Dendritic cell treated with granulocyte-macrophage colony-stimulating factor and Interleukin-4, amounts not matched to agents 40 ng/mL and 50 ng/mL, for 4 days (primary cell): Measurements from ENCODE around the gene SLC26A6.

Source experiments
- H3K27ac Mint-ChIP-seq: one replicate; pipeline ENCODE4 v1.8.0; 2022; ENCODE audit warnings: mild to moderate bottlenecking, mixed read lengths
- H3K27me3 Mint-ChIP-seq: one replicate; pipeline ENCODE4 v1.8.0; 2022; ENCODE audit warnings: mild to moderate bottlenecking, mixed read lengths
- H3K36me3 Mint-ChIP-seq: one replicate; pipeline ENCODE4 v1.8.0; 2022; ENCODE audit warnings: low read depth, mixed read lengths
- H3K4me1 Mint-ChIP-seq: one replicate; pipeline ENCODE4 v1.8.0; 2022; ENCODE audit warnings: low read depth, mixed read lengths
- H3K4me3 Mint-ChIP-seq: one replicate; pipeline ENCODE4 v1.8.0; 2022; ENCODE audit warnings: mild to moderate bottlenecking, moderate library complexity, mixed read lengths
- H3K9me3 Mint-ChIP-seq: one replicate; pipeline ENCODE4 v1.8.0; 2022; ENCODE audit warnings: mixed read lengths
- intact Hi-C: fragments of 100-400 bp; cut with micrococcal nuclease; formaldehyde crosslinking; loops from one replicate; pipeline ENCODE4 v1.15.0; 2022

The SLC26A6 gene, protein sequence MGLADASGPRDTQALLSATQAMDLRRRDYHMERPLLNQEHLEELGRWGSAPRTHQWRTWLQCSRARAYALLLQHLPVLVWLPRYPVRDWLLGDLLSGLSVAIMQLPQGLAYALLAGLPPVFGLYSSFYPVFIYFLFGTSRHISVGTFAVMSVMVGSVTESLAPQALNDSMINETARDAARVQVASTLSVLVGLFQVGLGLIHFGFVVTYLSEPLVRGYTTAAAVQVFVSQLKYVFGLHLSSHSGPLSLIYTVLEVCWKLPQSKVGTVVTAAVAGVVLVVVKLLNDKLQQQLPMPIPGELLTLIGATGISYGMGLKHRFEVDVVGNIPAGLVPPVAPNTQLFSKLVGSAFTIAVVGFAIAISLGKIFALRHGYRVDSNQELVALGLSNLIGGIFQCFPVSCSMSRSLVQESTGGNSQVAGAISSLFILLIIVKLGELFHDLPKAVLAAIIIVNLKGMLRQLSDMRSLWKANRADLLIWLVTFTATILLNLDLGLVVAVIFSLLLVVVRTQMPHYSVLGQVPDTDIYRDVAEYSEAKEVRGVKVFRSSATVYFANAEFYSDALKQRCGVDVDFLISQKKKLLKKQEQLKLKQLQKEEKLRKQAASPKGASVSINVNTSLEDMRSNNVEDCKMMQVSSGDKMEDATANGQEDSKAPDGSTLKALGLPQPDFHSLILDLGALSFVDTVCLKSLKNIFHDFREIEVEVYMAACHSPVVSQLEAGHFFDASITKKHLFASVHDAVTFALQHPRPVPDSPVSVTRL

DNA sequence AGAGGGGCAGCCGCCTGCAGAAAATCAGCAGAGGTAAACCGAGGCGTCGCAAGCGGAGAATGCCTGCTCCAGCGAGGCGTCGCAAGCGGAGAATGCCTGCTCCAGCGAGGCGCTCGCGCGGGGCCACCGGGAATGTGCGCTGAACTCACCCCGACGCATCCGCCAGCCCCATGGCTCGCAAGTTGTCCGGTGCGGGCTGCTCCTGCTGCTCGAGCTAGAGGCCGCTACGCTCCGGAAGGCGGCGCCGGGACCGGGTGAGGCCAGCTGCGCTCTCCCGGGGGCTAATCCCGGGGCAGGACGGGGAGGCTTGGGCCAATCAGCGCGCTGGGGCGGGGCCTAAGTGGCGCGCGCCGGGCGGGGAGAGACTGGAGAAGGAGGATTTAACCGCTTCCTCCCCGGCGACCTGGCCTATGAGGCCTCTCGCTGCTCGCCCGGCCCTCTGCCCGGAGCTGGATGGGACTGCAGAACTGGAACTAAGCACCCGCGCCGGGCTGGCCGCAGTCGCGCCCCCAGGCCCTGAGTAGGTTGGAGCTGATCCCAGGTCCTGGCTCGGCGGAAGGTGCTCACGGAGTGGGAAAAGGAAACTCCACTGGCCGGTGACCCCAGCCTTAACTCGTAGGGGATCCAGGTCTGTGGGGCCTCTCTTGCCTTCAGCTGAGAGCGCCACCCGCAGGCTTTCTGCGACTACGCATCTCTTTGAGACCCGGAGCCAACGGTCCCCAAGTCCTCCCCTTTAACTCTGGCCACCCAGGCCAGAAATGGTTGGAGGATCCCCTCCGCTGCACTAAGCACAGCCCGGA lies at the start of gene SLC26A6:
Gene SLC26A6 (minus strand): TSS at position 240 of the 800 bp plus-strand sequence. CDS start 68 bp downstream, at position 172.
- intact Hi-C loops, result loop anchor here (1.0 to 5.0 kb wide), 3 partner anchors 26 to 78 kb away; partner anchors contain the start of genes NCKIPSD, PFKFB4 and UQCRC1
- peak within 1 kb of the TSS; percentile 86 for H3K27ac Mint-ChIP-seq
- peaks cover 3% of the 10 kb centered on the region for H3K27me3 Mint-ChIP-seq
- peaks cover 39% of the 10 kb centered on the region for H3K36me3 Mint-ChIP-seq
- no peaks in the 10 kb centered on the region for H3K9me3 Mint-ChIP-seq
- peaks cover 40% of the 10 kb centered on the region for H3K4me1 Mint-ChIP-seq
- peak within 1 kb of the TSS; percentile 88 for H3K4me3 Mint-ChIP-seq

DNA sequence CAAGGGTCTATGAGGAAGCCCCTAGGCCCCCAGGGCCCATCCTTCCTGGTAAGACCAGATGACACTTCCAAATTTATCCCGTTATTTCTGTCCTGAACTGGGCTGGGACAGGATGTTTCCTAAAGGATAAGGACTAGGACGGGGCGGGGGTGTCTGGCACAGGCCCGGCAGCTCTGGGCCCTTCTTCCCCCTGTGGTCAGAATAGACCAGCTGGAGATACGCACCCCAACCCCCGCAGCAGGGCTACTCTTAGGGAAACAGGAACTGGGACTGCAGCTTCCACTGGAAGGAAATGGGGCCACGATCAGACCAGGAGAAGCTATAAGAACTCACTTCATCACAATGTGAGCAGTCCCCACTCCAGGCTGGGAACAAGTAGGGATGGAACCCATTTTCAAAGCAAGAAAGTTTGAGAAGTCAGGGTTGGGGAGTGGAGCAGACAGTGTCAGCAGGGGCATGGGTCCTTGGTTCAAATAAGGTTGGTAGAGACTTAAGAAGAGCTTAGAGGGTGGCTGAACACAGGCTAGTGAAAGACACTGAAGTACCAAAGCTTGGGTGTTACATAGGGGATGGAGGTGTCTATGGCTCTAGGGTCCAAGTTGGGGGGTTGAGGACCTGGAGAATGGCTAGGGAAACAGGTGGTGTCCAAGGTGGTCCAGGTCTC lies 49.4 kb upstream of the SLC26A6 start:
- intact Hi-C loops, result loop anchor here (1.0 to 10.0 kb wide), 3 partner anchors 49 to 220 kb away; partner anchors contain the start of genes SLC26A6 and UQCRC1

DNA sequence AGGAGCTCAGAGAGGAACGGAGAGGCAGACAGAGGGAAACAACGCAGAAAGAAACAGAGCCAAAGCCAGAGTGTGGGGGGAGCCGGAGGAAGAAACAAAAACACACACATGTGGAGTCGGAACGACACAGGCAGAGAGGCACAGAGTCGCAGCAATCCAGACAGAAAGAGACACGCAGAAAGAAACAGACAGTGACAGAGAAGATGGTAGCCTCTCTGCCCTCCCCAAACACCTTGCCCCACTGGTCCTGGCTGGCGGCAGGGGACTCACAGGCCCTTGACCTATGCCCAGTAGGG lies 48.7 kb upstream of the SLC26A6 start:
- Mint-ChIP-seq H3K4me3 (peak overlapping the region; percentile 87), H3K27me3 (peaks cover 1% of the 10 kb centered on the region), H3K9me3 (no peaks in the 10 kb centered on the region), H3K4me1 (peaks cover 53% of the 10 kb centered on the region), H3K27ac (peak overlapping the region; percentile 86), H3K36me3 (peaks cover 84% of the 10 kb centered on the region)
- intact Hi-C loops, result loop anchor here (2.0 to 10.0 kb wide), 2 partner anchors 75 to 219 kb away; partner anchors contain the start of gene UQCRC1

More for the DNA sequence above, 49.4 kb upstream of the SLC26A6 start:
- Mint-ChIP-seq H3K27me3 (peaks cover 1% of the 10 kb centered on the region), H3K27ac (peak overlapping the region; percentile 86), H3K4me3 (peak overlapping the region; percentile 87), H3K36me3 (peaks cover 84% of the 10 kb centered on the region), H3K9me3 (no peaks in the 10 kb centered on the region), H3K4me1 (peaks cover 50% of the 10 kb centered on the region)

DNA sequence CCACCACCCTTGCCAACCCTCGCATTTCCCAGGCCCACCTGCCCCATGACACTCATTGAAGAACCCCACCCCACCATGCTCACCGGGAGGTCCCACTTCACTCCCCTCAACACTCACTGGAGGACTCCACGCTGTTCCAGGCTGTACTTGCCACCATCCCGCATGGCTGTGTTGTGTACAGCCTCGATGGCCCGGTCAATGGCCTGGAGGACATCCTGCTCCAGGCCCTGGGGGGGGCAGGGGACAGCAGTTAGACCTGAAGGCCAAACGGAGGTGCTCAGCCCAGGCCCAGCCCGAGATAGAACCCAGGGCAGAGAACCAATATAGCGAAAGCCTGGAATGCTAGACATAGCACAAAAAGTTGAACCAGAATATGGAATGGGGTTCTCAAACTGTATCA lies 47.5 kb upstream of the SLC26A6 start:
- Mint-ChIP-seq H3K4me3 (no peak overlapping the region), H3K9me3 (no peaks in the 10 kb centered on the region), H3K27ac (no peak overlapping the region), H3K27me3 (peaks cover 1% of the 10 kb centered on the region), H3K4me1 (peaks cover 53% of the 10 kb centered on the region), H3K36me3 (peaks cover 84% of the 10 kb centered on the region)
- intact Hi-C loops, result loop anchor here (10.0 kb wide), 1 partner anchor 218 kb away; a partner anchor contains a TSS

DNA sequence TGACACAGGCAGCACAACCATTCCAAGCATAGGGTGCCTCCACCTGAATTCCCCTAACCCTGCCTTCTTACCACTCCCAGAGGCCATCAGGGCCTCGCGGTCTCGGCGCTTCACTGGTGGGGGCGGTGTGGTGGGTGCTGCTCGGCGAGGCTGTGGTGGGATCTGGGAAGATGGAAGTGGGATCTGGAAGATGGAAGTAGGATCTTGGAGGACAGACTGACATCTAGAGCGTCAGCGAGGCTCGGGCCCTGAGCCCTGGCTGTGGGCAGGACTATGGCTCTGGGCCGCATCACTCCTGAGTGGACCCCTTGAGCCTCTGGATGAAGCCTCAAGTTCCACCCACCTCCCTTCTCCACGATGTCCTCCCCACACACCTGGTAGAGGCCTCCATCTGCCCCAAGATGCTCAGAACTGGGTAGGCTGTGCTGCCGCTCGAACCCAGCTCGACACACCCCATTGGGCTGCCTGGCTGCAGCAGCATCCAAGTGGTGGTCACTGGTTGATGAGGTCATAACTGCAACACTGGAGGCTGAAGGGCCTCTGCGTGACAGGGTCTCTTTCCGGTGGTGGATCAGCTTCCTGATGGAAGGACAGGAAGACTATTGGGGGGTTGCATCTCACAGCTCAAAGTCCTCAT lies 46.8 kb upstream of the SLC26A6 start:
- intact Hi-C loops, result loop anchor here (10.0 kb wide), 1 partner anchor 217 kb away; a partner anchor contains a TSS
- Mint-ChIP-seq H3K4me3 (no peak overlapping the region), H3K9me3 (no peaks in the 10 kb centered on the region), H3K36me3 (peaks cover 84% of the 10 kb centered on the region), H3K4me1 (peaks cover 53% of the 10 kb centered on the region), H3K27me3 (no peaks in the 10 kb centered on the region), H3K27ac (no peak overlapping the region)

DNA sequence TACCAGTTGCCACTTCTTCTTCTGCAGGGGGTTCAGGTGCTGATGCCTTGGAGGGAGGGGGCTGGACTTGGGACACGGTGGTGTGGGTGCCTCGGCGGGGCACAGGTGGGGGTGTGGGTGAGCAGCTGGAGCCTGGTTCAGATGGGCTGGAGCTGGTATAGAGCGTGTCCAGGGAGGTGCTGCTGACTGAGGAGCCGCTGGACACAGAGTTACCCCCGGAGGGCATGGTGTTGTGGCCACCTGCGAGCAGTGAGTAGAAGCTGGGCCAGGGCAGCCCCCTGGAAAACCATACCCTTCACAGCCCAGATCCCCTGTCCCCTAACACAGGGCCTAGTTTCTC lies 46.2 kb upstream of the SLC26A6 start:
- Mint-ChIP-seq H3K36me3 (peaks cover 89% of the 10 kb centered on the region), H3K27ac (no peak overlapping the region), H3K4me3 (no peak overlapping the region), H3K27me3 (no peaks in the 10 kb centered on the region), H3K4me1 (peaks cover 51% of the 10 kb centered on the region), H3K9me3 (no peaks in the 10 kb centered on the region)
- intact Hi-C loops, result loop anchor here (10.0 kb wide), 1 partner anchor 217 kb away; a partner anchor contains a TSS

DNA sequence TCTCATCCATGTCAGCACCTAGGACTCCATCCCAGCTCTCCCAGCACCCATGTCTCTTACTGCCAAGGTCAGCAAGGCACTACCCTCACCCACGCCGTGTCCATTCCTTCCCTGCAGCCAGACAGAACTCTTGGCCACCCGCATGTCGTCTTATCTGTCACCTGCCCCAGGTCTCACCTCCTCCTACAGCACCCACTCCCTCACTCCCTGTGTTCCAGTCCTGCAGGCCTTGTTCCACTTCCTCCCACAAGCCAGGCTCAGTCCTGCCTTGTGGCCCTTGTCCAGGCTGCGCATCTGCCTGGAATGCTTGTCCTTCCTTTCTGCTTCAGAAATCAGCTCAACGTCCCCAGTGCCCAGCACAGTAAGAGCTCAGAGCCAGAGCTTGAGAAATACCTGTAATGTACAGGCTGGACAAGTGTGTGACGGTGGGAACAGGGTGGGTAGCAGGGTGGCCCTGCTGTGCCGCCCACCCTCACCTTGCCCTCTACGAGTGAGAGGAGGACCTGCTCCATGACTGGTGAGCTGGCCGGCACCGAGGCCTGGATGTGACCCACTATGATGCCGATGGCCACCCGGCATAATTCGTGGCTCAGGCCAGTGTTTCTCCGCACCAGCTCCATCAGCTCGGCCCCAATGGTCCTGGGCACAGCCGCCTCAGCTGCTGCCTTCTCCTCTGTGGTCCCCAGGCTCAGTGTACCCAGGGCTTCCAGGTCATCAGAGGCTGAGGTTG lies 45.7 kb upstream of the SLC26A6 start:
- Mint-ChIP-seq H3K27me3 (no peaks in the 10 kb centered on the region), H3K27ac (peak overlapping the region; percentile 3), H3K4me1 (peaks cover 46% of the 10 kb centered on the region), H3K4me3 (peak overlapping the region; percentile 33), H3K36me3 (peaks cover 91% of the 10 kb centered on the region), H3K9me3 (no peaks in the 10 kb centered on the region)
- intact Hi-C loops, result loop anchor here (10.0 kb wide), 1 partner anchor 216 kb away; a partner anchor contains a TSS

DNA sequence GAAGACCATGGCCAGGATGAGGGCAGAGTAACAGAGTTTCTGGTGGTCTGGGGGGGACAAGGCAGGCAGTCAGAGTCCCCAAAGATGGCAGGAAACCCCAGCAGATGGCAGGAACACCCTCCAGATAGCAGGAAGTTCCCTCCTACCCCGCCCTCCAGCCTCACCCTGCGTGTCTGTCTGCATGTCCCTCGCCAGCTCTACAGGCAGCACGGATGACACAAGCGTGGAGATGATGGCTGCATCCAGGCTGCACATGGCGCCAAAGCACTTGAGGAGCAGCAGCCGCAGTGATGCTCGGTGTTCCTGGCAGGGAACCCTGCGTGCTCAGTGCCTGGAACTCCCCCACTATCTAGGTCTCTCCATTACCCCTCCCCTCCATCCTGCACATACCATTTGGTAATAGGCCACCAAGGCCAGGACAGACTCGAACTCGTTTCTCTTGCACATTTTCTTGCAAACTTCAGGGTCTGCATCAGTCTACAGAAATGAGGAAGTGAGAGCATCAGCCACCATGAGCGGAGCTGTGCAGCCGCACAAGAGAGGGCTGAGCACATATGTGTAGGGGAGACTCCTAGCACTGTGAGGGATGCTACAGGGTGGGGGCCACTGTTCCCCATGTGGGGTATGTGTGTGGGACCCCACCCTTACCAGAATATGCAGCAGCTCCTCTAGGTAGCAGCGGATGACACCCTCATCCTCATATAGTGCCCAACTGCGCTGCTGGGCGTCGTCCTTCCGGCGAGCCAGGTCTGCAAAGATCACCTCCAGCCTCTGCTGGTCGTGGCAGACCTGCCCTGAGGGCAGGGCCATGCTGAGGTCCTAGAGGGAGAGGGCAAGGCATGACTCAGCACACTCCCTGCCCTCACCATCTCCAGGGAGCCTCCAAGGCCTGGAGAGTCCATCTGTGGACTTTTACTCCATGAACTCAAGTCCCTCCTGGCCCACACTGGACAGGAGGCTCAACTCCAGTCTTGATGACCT lies 44.4 kb upstream of the SLC26A6 start:
- peaks cover 38% of the 10 kb centered on the region for H3K4me1 Mint-ChIP-seq
- H3K27ac Mint-ChIP-seq, result no peak overlapping the region
- H3K27me3 Mint-ChIP-seq, result no peaks in the 10 kb centered on the region
- peaks cover 93% of the 10 kb centered on the region for H3K36me3 Mint-ChIP-seq
- no peaks in the 10 kb centered on the region for H3K9me3 Mint-ChIP-seq
- intact Hi-C loops, result loop anchor here (10.0 kb wide), 1 partner anchor 215 kb away; a partner anchor contains a TSS
- no peak overlapping the region for H3K4me3 Mint-ChIP-seq

DNA sequence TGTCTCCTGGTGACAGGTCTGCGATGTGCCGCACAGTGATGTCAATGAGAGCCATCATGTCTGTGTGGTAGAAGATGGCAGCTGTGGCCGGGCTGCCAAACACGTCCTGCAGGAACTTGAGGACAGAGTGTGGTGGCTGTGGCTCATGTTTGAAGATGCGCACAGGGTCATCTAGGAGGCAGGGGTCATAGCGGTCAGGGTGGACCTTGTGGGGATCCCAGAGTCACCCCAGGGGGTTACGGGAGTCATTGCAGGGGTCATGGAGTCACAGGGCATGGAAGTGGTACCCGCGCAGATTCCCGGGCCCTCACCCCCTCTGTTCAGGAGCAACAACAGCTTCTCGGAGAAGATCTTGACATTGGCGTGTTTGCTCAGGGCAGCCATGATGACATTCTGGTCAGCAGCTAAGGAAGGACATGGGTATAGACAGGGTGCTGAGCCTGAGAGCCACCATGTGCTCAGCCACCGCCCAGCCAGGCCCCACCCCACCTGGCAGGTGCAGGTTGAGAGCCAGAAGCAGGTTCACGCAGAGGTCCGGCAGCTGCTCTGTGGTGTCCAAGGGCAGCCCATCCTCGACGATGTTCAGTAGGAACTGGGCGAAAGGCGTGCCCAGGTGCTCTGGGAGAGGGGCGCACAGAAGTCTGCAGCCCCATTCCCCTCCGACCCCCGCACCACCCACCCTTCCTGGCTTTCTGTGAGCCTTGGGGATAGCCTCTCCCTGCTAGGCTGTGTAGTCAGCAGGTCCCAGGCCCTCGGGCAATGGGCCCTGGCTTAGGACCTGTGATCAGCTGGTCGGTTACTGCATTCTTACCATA lies 43.5 kb upstream of the SLC26A6 start:
- H3K4me1 Mint-ChIP-seq, result peaks cover 28% of the 10 kb centered on the region
- intact Hi-C loops, result no loop called here
- no peaks in the 10 kb centered on the region for H3K9me3 Mint-ChIP-seq
- H3K4me3 Mint-ChIP-seq, result no peak overlapping the region
- no peak overlapping the region for H3K27ac Mint-ChIP-seq
- peaks cover 96% of the 10 kb centered on the region for H3K36me3 Mint-ChIP-seq
- H3K27me3 Mint-ChIP-seq, result no peaks in the 10 kb centered on the region

DNA sequence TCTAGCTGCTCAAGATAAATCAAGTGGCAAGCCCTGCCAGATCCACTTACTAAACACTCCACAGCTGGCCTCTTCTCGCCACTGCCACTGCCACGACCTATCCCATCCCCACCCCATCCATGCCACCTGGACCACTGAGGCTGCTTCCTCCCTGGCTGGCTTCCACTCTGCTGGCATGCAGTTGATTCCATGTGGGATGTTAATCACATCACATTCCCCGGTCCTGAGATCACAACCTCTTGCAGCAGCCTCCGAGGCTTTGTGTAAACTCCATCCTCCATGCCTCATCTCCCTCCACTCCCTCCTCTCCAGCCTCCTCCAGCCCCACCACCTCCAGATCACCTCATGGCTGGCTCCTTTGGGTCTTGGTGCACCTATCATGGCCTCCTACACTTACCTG lies 42.8 kb upstream of the SLC26A6 start:
- intact Hi-C loops, result no loop called here
- Mint-ChIP-seq H3K9me3 (no peaks in the 10 kb centered on the region), H3K36me3 (peaks cover 100% of the 10 kb centered on the region), H3K27ac (no peak overlapping the region), H3K27me3 (no peaks in the 10 kb centered on the region), H3K4me3 (no peak overlapping the region), H3K4me1 (peaks cover 22% of the 10 kb centered on the region)

DNA sequence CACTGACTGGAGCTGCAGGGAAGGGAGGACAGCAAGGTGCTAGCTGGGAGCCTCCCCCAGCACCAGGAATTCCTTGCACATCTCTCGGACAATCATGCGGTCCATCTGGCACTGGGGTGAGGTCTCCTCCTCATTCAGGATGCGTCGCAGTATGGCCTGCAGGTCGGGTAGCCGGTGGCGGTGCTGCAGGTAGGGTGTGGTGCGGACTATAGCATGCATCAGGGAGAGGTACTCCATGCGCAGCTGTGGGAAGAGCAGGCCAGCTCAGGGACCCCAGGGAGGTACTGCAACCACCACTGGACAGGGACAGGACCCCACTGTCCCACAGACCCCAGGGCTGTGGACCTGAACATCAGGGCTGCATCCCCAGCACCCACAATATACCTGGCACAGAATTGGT lies 39.2 kb upstream of the SLC26A6 start:
- Mint-ChIP-seq H3K4me3 (no peak overlapping the region), H3K27ac (no peak overlapping the region)
- intact Hi-C loops, result no loop called here

More for the DNA sequence above, 39.2 kb upstream of the SLC26A6 start:
- no peaks in the 10 kb centered on the region for H3K27me3 Mint-ChIP-seq
- peaks cover 89% of the 10 kb centered on the region for H3K36me3 Mint-ChIP-seq
- no peaks in the 10 kb centered on the region for H3K9me3 Mint-ChIP-seq
- peaks cover 2% of the 10 kb centered on the region for H3K4me1 Mint-ChIP-seq
